PC-9 (cell line): ENCODE results near the gene USP43.

Experiments used
- EZH2 ChIP-seq: fragments of 200-600 bp; sonication (generic); IDR thresholded peaks from 2 replicates; pipeline ENCODE4 v1.8.0; 2017; ENCODE audit warnings: antibody characterized with exemption, low read depth
- TF ChIP-seq, protein P1 (sequence below): fragments of 200-600 bp; sonication (generic); conservative IDR thresholded peaks from 2 replicates; pipeline ENCODE4 v1.6.1; 2017; ENCODE audit warnings: mixed run types, antibody characterized with exemption, mild to moderate bottlenecking, moderate library complexity

DNA sequence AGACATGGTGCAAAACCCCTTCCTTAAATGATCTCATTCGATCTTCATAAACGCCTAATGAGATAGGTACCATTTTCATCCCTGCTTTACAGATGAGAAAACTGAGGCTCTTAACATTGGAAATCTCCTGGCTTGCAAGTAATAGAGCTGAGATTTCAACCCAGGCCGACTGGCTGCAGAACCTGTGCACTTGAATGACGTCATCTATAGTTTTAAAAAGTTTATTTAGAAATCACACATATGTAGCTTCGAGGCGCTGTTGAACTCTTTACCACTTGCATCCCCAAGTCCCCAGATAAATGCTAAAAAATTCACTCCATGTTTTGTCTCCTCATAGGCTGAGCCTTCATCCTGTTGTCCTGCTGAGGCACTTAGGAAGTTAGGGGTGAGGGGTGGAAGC is 38.9 kb upstream of the USP43 start:
- TF ChIP-seq, protein P1, sequence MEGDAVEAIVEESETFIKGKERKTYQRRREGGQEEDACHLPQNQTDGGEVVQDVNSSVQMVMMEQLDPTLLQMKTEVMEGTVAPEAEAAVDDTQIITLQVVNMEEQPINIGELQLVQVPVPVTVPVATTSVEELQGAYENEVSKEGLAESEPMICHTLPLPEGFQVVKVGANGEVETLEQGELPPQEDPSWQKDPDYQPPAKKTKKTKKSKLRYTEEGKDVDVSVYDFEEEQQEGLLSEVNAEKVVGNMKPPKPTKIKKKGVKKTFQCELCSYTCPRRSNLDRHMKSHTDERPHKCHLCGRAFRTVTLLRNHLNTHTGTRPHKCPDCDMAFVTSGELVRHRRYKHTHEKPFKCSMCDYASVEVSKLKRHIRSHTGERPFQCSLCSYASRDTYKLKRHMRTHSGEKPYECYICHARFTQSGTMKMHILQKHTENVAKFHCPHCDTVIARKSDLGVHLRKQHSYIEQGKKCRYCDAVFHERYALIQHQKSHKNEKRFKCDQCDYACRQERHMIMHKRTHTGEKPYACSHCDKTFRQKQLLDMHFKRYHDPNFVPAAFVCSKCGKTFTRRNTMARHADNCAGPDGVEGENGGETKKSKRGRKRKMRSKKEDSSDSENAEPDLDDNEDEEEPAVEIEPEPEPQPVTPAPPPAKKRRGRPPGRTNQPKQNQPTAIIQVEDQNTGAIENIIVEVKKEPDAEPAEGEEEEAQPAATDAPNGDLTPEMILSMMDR = no peak
- TF ChIP-seq EZH2 = no peak
